Ovary (tissue), 9 donors: Measurements from ENCODE around the gene UQCRC1. TPM values are rescaled to one million over a fixed set of nuclear protein-coding genes. Genes with fewer than 3 reads are reported as not detected.

Experiments used
- DNase-seq, 5 donors: peaks; one replicate each; pipeline ENCODE4 v3.0.0-alpha.2; 2019 to 2020
- H3K27ac ChIP-seq, 2 donors: fragments of 200-600 bp; one replicate each; pipeline versions ENCODE4 v1.5.1 to v1.8.0; 2019 to 2022
- H3K27me3 ChIP-seq: fragments of 200-600 bp; one replicate; pipeline ENCODE4 v1.8.0; 2022
- H3K36me3 ChIP-seq: fragments of 200-600 bp; sonication (generic); one replicate; pipeline ENCODE4 v1.5.1; 2019
- H3K4me1 ChIP-seq: one replicate; pipeline ENCODE4 v1.8.1; 2013; ENCODE audit warnings: mild to moderate bottlenecking, moderate library complexity; ENCODE audit not compliant: insufficient read depth
- H3K4me3 ChIP-seq: fragments of 200-600 bp; sonication (generic); one replicate; pipeline ENCODE4 v1.5.1; 2017
- H3K9me3 ChIP-seq, 2 donors: fragments of 200-600 bp in 1 of 2; sonication (generic) in 1 of 2; one replicate each; pipeline versions ENCODE4 v1.5.1 to v1.8.1; 2013 to 2019; ENCODE audit warnings: mild to moderate bottlenecking in 1 of 2, moderate library complexity in 1 of 2
- CTCF ChIP-seq, 3 donors: fragments of 450-650 bp in 2 of 3; fragments of 200-600 bp in 1 of 3; IDR thresholded peaks; one replicate each; pipeline versions ENCODE4 v1.5.1 to v1.8.0; 2016 to 2022; ENCODE audit warnings: antibody characterized with exemption in 3 of 3, mild to moderate bottlenecking in 1 of 3
- EP300 ChIP-seq: sonication (generic); formaldehyde crosslinking; IDR thresholded peaks from one replicate; pipeline ENCODE4 v1.6.1; 2017; ENCODE audit warnings: antibody characterized with exemption
- POLR2A ChIP-seq: fragments of 450-650 bp; IDR thresholded peaks from one replicate; pipeline ENCODE4 v1.6.1; 2017; ENCODE audit warnings: antibody characterized with exemption, mild to moderate bottlenecking, moderate library complexity
- WGBS, 3 donors: extraction: QIAGEN DNeasy Blood & Tissue Kit in 1 of 3; methylation state at CpG; one replicate each; pipeline versions ENCODE4 v1.1.5 to v1.1.7; 2013 to 2017; 5-methylcytosine and 5-hydroxymethylcytosine counted together
- intact Hi-C, 4 donors: fragments of 100-400 bp; cut with DNase I; formaldehyde crosslinking; loops; one replicate each; pipeline versions ENCODE4 v1.11.0 to v1.15.1; 2022 to 2023
- polyA plus RNA-seq, 2 donors: library from polyadenylated mRNA; stranded (reverse); fragments of 200-250 nt in 1 of 2; fragments of 350-450 nt in 1 of 2; fragmentation: Illumina TruSeq in 1 of 2; extraction: RNeasy Lipid Tissue Mini Kit (QIAGEN cat#74804) in 1 of 2; gene quantifications; one replicate each; pipeline ENCODE4 v1.2.3, GENCODE V29; 2013 to 2014
- total RNA-seq, 7 donors: library from RNA; depleted of rRNA in 2 of 7; stranded (reverse); fragments of >200 nt in 2 of 7; fragmentation: NEBNext Ultra II Directional in 3 of 7; extraction: Animal tissue kit (Norgen Biotek cat#: 25700) in 3 of 7; gene quantifications; one replicate each; pipeline versions ENCODE4 v1.1.0 to v1.2.4, GENCODE V29; 2016 to 2023
- donor health status: DM: no; HTN: no; CAD: no; lungs with moderate emphysema.
- donor health status: DM: no; HTN: no; CAD: no.
- donor health status: Bipolar disorder and iron deficiency.
- donor health status: DM: yes; HTN: yes; CAD: no.
- donor health status: DM: no; HTN: no; CAD: no.
- donor health status: DM: yes; HTN: yes; CAD: no.

UQCRC1 gene
- total and polyA plus RNA-seq, 9 donors, result 102 to 153 (median 118) TPM

- H3K4me1 ChIP-seq, result no peaks in the 10 kb centered on the region
- no peak for DNase-seq
- TF ChIP-seq EP300, result no peak
- no peak for TF ChIP-seq CTCF (IDR thresholded peaks at IDR 0.05)
- no peak for TF ChIP-seq POLR2A
- H3K36me3 ChIP-seq, result no peaks in the 10 kb centered on the region
- H3K27me3 ChIP-seq, result no peaks in the 10 kb centered on the region
- intact Hi-C loops, result no loop called here
- WGBS, 3 donors, result 75 to 84% (median 83%) methylated on average over 6 of the region's 6 CpGs
- no peaks in the 10 kb centered on the region for H3K9me3 ChIP-seq
- H3K4me3 ChIP-seq, result no peak overlapping the region
- H3K27ac ChIP-seq, result no peak overlapping the region
These were observed 14.6 kb upstream of the UQCRC1 start for GRCh38 chr3:48623851-48624547.

GRCh38 chr3:48621461-48621869, 12.0 kb upstream of the UQCRC1 start, which contains the start of gene TMEM89:
Gene TMEM89 (minus strand): TSS chr3:48621769. CDS start chr3:48621756, 13 bp downstream.
- TF ChIP-seq EP300 (no peak), CTCF (IDR thresholded peaks at IDR 0.05) (no peak), POLR2A (no peak)
- Histone ChIP-seq H3K4me1 (no peaks in the 10 kb centered on the region), H3K4me3 (no peak within 1 kb of the TSS), H3K36me3 (no peaks in the 10 kb centered on the region), H3K9me3 (no peaks in the 10 kb centered on the region), H3K27ac (no peak within 1 kb of the TSS), H3K27me3 (no peaks in the 10 kb centered on the region)
- DNase-seq, result no peak
- 91 to 93% (median 92%) methylated on average over 19 of the region's 19 CpGs for WGBS, 3 donors
- intact Hi-C loops, result no loop called here

GRCh38 chr3:48619541-48620524, 10.4 kb upstream of the UQCRC1 start:
- 87 to 93% (median 92%) methylated on average over 7 of the region's 7 CpGs for WGBS, 3 donors
- Histone ChIP-seq H3K27me3 (no peaks in the 10 kb centered on the region), H3K36me3 (no peaks in the 10 kb centered on the region), H3K9me3 (no peaks in the 10 kb centered on the region), H3K4me1 (no peaks in the 10 kb centered on the region), H3K4me3 (no peak overlapping the region), H3K27ac (no peak overlapping the region)
- TF ChIP-seq POLR2A, result no peak
- no peak for TF ChIP-seq CTCF (IDR thresholded peaks at IDR 0.05)
- no peak for TF ChIP-seq EP300
- intact Hi-C loops, result loop anchor here in 1 of 4 donors (10.0 kb wide), 1 partner anchor 1935 kb away; no protein-coding TSS in a partner anchor
- DNase-seq, result no peak

- Histone ChIP-seq H3K27me3 (no peaks in the 10 kb centered on the region), H3K4me3 (no peak overlapping the region), H3K36me3 (no peaks in the 10 kb centered on the region), H3K4me1 (no peaks in the 10 kb centered on the region), H3K9me3 (no peaks in the 10 kb centered on the region), H3K27ac (no peak overlapping the region)
- intact Hi-C loops, result loop anchor here in 1 of 4 donors (10.0 kb wide), 1 partner anchor 1937 kb away; no protein-coding TSS in a partner anchor
- no peak for DNase-seq
- TF ChIP-seq EP300, result no peak
- TF ChIP-seq CTCF (IDR thresholded peaks at IDR 0.05), result no peak
- TF ChIP-seq POLR2A, result no peak
- WGBS, 3 donors, result 87 to 94% (median 92%) methylated on average over 4 of the region's 4 CpGs
These were observed 8.1 kb upstream of the UQCRC1 start for GRCh38 chr3:48617559-48617958.
